Upper lobe of left lung (tissue), 6 donors: ENCODE measurements around the gene TMEM150A. TPM values are rescaled to one million over a fixed set of nuclear protein-coding genes. Genes with fewer than 3 reads are reported as not detected.
A peak's percentile ranks its signal among the peaks of the same experiment; 100 is the strongest.
"Not testable (repeated sequence)": the region's sequence is repeated elsewhere in the genome, so short reads cannot be mapped to it uniquely, and the experiment has no call there.

ENCODE experiments used
- ATAC-seq, 2 donors: fragments of 200-7000 bp; cut with Tn5 transposase; one replicate each; pipeline ENCODE4 v1.9.1; 2022; ENCODE audit warnings: mild to moderate bottlenecking in 2 of 2, moderate library complexity in 2 of 2; ENCODE audit not compliant: low FRiP score in 2 of 2
- DNase-seq, 2 donors: peaks; one replicate each; pipeline ENCODE4 v3.0.0-alpha.2; 2019 to 2020
- H3K27ac ChIP-seq, 4 donors: fragments of 200-600 bp; sonication (generic); one replicate each; pipeline ENCODE4 v1.5.1; 2016 to 2019
- H3K27me3 ChIP-seq, 4 donors: fragments of 200-600 bp; sonication (generic); one replicate each; pipeline ENCODE4 v1.5.1; 2017 to 2019
- H3K36me3 ChIP-seq, 4 donors: fragments of 200-600 bp; sonication (generic); one replicate each; pipeline ENCODE4 v1.5.1; 2016 to 2019
- H3K4me1 ChIP-seq, 4 donors: fragments of 200-600 bp; sonication (generic); one replicate each; pipeline ENCODE4 v1.5.1; 2018 to 2019
- H3K4me3 ChIP-seq, 4 donors: fragments of 200-600 bp; sonication (generic); one replicate each; pipeline ENCODE4 v1.5.1; 2017 to 2019; ENCODE audit warnings: mild to moderate bottlenecking in 2 of 4, moderate library complexity in 1 of 4
- H3K9me3 ChIP-seq, 4 donors: fragments of 200-600 bp; sonication (generic); one replicate each; pipeline ENCODE4 v1.5.1; 2018 to 2019
- EP300 ChIP-seq, 4 donors: sonication (generic); formaldehyde crosslinking; IDR thresholded peaks; one replicate each; pipeline ENCODE4 v1.5.1; 2017; ENCODE audit warnings: antibody characterized with exemption in 4 of 4, control low read depth in 2 of 4
- POLR2A ChIP-seq, 4 donors: fragments of 450-650 bp; IDR thresholded peaks; one replicate each; pipeline ENCODE4 v1.5.1; 2016 to 2017; ENCODE audit warnings: antibody characterized with exemption in 4 of 4, mild to moderate bottlenecking in 2 of 4
- POLR2AphosphoS5 ChIP-seq, 2 donors: sonication (generic); formaldehyde crosslinking; IDR thresholded peaks; one replicate each; pipeline ENCODE4 v1.5.1; 2017; ENCODE audit warnings: antibody characterized with exemption in 2 of 2
- WGBS, 2 donors: methylation state at CpG; one replicate each; pipeline ENCODE4 v1.1.5; 2017 to 2018; 5-methylcytosine and 5-hydroxymethylcytosine counted together
- total RNA-seq, 6 donors: library from RNA; depleted of rRNA in 4 of 6; stranded (reverse); fragments of >200 nt in 4 of 6; gene quantifications; one replicate each; pipeline versions ENCODE4 v1.1.0 to v1.2.1, GENCODE V29; 2016 to 2021
- TF ChIP-seq, protein P1 (sequence below), 6 experiments: fragments of 450-650 bp in 4 of 6; fragments of 200-600 bp in 2 of 6; sonication (generic) in 2 of 6; IDR thresholded peaks; one replicate each; pipeline ENCODE4 v1.5.1; 2016 to 2019; ENCODE audit warnings: antibody characterized with exemption in 6 of 6
- donor health status: DM: no; HTN: no; CAD: no; lungs with moderate emphysema.
- donor health status: DM: no; HTN: yes; CAD: no; lungs with severe emphysema.

TMEM150A gene
- total RNA-seq, 6 donors from 2014 or later: 18.9 to 45.8 (median 32.0) TPM

DNA sequence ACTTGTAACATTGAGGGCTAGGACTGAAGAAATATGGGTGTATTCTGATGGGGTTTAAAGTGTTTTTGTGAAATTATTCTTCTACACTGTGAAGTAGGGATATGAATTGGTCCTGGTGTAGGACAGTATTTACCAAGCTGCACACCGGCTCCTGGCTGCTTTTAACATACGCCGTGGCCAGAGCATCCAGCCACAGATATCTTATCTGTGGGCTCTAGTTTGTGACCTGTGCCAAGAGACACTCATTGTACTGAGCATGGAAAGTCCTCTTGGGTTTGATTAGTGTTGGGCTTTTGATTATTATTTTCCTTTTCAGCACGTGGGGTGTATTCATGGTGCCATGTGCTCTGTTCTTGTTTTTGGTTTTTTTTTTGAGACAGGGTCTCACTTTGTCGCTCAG is 21.5 kb upstream of the TMEM150A start:
- Histone ChIP-seq H3K27ac (no peak overlapping the region), H3K4me1 (peaks cover 0 to 3% (median 0%) of the 10 kb centered on the region in 4 donors), H3K36me3 (peaks cover 69 to 100% (median 95%) of the 10 kb centered on the region in 4 donors), H3K9me3 (no peaks in the 10 kb centered on the region), H3K4me3 (no peak overlapping the region), H3K27me3 (no peaks in the 10 kb centered on the region)
- no peak for ATAC-seq
- TF ChIP-seq EP300 (IDR thresholded peaks at IDR 0.05) (no peak), POLR2AphosphoS5 (IDR thresholded peaks at IDR 0.05) (no peak), POLR2A (IDR thresholded peaks at IDR 0.05) (no peak)
- TF ChIP-seq, protein P1, sequence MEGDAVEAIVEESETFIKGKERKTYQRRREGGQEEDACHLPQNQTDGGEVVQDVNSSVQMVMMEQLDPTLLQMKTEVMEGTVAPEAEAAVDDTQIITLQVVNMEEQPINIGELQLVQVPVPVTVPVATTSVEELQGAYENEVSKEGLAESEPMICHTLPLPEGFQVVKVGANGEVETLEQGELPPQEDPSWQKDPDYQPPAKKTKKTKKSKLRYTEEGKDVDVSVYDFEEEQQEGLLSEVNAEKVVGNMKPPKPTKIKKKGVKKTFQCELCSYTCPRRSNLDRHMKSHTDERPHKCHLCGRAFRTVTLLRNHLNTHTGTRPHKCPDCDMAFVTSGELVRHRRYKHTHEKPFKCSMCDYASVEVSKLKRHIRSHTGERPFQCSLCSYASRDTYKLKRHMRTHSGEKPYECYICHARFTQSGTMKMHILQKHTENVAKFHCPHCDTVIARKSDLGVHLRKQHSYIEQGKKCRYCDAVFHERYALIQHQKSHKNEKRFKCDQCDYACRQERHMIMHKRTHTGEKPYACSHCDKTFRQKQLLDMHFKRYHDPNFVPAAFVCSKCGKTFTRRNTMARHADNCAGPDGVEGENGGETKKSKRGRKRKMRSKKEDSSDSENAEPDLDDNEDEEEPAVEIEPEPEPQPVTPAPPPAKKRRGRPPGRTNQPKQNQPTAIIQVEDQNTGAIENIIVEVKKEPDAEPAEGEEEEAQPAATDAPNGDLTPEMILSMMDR (IDR thresholded peaks at IDR 0.05): no peak
- DNase-seq: no peak
- WGBS, 2 donors: 92 to 93% methylated on average over 5 of the region's 5 CpGs

DNA sequence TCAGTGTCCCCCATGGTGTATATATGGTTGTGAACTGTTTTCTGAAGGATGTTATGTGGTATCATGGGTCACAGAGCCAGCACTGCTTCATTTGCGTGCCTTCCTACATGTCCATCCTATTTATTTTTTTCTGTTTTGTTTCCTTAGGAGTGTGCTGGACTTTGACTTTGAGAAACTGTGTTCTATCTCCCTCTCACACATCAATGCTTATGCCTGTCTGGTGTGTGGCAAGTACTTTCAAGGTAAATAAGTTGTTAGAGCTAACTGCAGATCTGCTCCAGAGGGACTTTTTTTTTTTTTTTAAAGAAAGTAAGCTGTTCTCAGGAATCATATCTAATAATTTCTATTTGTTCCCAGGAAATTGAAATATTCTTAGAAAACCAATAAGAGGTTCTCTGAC is 18.8 kb upstream of the TMEM150A start:
- no peak overlapping the region for H3K4me3 ChIP-seq
- no peak for ATAC-seq
- no peak overlapping the region for H3K27ac ChIP-seq

DNA sequence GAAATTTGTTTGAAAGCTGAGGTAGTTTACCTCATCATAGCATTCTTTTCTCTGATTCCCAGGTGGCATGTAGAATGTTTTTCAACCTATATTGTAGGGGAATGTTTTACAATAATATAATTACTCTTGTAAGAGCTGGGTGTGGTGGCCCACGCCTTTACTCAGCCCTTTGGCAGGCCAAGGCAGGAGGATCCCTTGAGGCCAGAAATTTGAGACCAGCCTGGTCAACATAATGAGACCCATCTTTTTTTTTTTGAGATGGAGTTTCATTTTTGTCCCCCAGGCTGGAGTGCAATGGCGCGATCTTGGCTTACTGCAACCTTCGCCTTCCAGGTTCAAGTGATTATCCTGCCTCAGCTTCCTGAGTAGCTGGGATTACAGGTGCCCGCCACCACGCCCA is 17.1 kb upstream of the TMEM150A start:
- ATAC-seq (no peak), DNase-seq (no peak)
- Histone ChIP-seq H3K36me3 (peaks cover 34 to 59% (median 53%) of the 10 kb centered on the region in 4 donors), H3K27me3 (no peaks in the 10 kb centered on the region), H3K9me3 (no peaks in the 10 kb centered on the region), H3K4me3 (no peak overlapping the region), H3K27ac (no peak overlapping the region), H3K4me1 (peaks cover 19 to 35% (median 22%) of the 10 kb centered on the region in 4 donors)
- TF ChIP-seq POLR2AphosphoS5 (IDR thresholded peaks at IDR 0.05) (no peak), EP300 (IDR thresholded peaks at IDR 0.05) (no peak), POLR2A (IDR thresholded peaks at IDR 0.05) (no peak)
- TF ChIP-seq, protein P1 (IDR thresholded peaks at IDR 0.05): no peak
- 93 to 98% methylated on average over 6 of the region's 6 CpGs for WGBS, 2 donors

More for the DNA sequence above, 18.8 kb upstream of the TMEM150A start:
- no peak for DNase-seq
- peaks cover 15 to 26% (median 18%) of the 10 kb centered on the region in 4 donors for H3K4me1 ChIP-seq
- H3K27me3 ChIP-seq: no peaks in the 10 kb centered on the region
- TF ChIP-seq POLR2A (IDR thresholded peaks at IDR 0.05) (no peak), POLR2AphosphoS5 (IDR thresholded peaks at IDR 0.05) (no peak), EP300 (IDR thresholded peaks at IDR 0.05) (no peak)
- TF ChIP-seq, protein P1 (IDR thresholded peaks at IDR 0.05): no peak
- H3K9me3 ChIP-seq: no peaks in the 10 kb centered on the region
- peaks cover 50 to 76% (median 70%) of the 10 kb centered on the region in 4 donors for H3K36me3 ChIP-seq
- WGBS, 2 donors: 94 to 96% methylated on average over 1 of the region's 1 CpG

DNA sequence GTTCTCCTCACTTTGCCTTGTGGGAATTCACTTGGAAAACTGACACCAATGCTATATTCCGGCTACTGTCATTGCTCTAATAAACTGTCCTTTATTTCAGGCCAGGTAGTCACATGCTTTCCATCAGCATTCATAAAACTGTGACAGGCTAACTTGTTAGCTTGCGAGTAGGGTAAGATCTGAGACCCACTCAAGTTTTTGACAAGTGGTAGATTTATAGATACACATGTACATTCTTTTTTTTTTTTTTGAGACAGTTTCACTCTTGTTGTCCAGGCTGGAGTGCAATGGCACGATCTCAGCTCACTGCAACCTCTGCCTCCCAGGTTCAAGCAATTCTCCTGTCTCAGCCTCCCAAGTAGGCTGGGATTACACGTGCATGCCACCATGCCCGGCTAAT is 15.2 kb upstream of the TMEM150A start:
- not testable (repeated sequence) for H3K27ac ChIP-seq, H3K27me3 ChIP-seq, ATAC-seq, DNase-seq, H3K9me3 ChIP-seq
- Histone ChIP-seq H3K36me3 (peaks cover 25 to 40% (median 38%) of the 10 kb centered on the region in 4 donors), H3K4me3 (peak overlapping the region in 1 of 4 donors; percentile 90), H3K4me1 (peaks cover 19 to 37% (median 22%) of the 10 kb centered on the region in 4 donors)
- WGBS, 2 donors: 91 to 94% methylated on average over 5 of the region's 5 CpGs

DNA sequence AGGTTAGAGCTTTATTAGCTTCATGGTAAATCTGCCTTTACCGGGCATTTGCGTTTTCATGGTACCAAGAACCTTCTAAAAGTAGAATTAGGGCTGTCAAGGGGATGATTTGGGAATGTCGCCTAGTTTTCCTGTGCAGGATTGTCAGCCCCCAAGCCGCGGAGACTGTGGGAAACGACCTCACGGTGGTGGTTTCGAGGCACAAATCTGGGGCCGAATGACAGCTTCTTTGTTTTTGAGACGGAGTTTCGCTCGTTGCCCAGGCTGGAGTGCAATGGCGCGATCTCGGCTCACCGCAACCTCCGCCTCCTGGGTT is 12.9 kb upstream of the TMEM150A start:
- peak overlapping the region in 2 of 4 donors; percentile 76 to 90 for H3K4me3 ChIP-seq
- H3K36me3 ChIP-seq: peaks cover 5 to 17% (median 15%) of the 10 kb centered on the region in 4 donors
- ATAC-seq (no peak), DNase-seq (no peak)
- peak overlapping the region; percentile 86 to 96 (median 94) for H3K27ac ChIP-seq
- TF ChIP-seq, protein P1 (IDR thresholded peaks at IDR 0.05): no peak
- TF ChIP-seq POLR2A (IDR thresholded peaks at IDR 0.05) (no peak), POLR2AphosphoS5 (IDR thresholded peaks at IDR 0.05) (no peak), EP300 (IDR thresholded peaks at IDR 0.05) (no peak)
- peaks cover 32 to 54% (median 36%) of the 10 kb centered on the region in 4 donors for H3K4me1 ChIP-seq
- no peaks in the 10 kb centered on the region for H3K9me3 ChIP-seq
- no peaks in the 10 kb centered on the region for H3K27me3 ChIP-seq
- 89 to 92% methylated on average over 17 of the region's 17 CpGs for WGBS, 2 donors

DNA sequence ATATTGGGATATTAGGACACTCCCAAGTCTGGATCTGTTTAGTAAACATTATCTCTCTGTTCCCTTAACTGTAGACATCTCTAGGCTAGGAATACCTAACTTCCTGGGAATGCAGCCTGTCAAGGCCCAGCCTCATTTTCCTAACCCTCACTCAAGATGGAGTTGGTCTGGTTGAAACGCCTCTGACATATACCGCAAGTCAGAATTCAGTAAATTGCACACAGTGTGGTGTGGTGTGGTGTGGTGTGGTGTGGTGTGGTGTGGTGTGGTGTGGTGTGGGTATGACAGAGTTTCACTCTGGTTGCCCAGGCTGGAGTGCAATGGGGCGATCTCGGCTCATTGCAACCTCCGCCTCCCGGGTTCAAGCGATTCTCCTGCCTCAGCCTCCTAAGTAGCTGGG is 12.3 kb upstream of the TMEM150A start:
- H3K27ac ChIP-seq, ATAC-seq, H3K27me3 ChIP-seq, H3K9me3 ChIP-seq, H3K4me3 ChIP-seq, DNase-seq: not testable (repeated sequence)
- H3K4me1 ChIP-seq: peaks cover 33 to 60% (median 37%) of the 10 kb centered on the region in 4 donors
- 95 to 97% methylated on average over 7 of the region's 7 CpGs for WGBS, 2 donors
- peaks cover 0 to 10% (median 9%) of the 10 kb centered on the region in 4 donors for H3K36me3 ChIP-seq
